ENCODE results near the gene KRT28. TPM values are rescaled to one million over a fixed set of nuclear protein-coding genes. Genes with fewer than 3 reads are reported as not detected.

The KRT28 gene
- total and polyA plus RNA-seq, 2 experiments from 2014 or later = not detected

DNA sequence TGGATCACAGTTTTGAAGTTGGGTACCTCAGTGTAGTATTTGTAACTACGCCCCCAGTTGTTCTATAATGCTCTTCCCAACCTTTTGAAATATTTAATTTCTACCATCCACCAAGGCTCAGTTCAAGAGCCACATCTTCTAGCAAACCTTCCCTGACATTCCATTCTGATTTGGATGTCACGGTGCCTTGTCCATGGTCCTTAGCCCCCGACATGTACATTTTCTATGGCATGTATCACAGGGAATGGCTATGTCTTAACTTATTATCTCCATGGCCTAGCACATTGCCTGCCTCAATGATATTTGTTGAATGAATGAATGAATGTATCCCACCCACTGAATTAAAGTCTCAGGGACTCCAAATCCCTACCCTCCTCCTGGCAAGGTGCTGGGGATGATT is 6.4 kb upstream of the KRT28 start:
- H2AFZ ChIP-seq = no peak overlapping the region
- DNase-seq (ENCODE audit: low spot score) (no peak), ATAC-seq (no peak)
- H3K79me2 ChIP-seq (replicated peaks; ENCODE audit: insufficient read depth) = no peaks in the 10 kb centered on the region
- no peaks in the 10 kb centered on the region for H3K36me3 Mint-ChIP-seq (ENCODE audit: low read depth)
- H3K4me2 ChIP-seq = no peak overlapping the region
- no peaks in the 10 kb centered on the region for H3K36me3 ChIP-seq (ENCODE audit: insufficient read depth)
- peaks cover 3% of the 10 kb centered on the region for H3K4me1 Mint-ChIP-seq
- H3K4me1 ChIP-seq (ENCODE audit: insufficient read depth) = no peaks in the 10 kb centered on the region
- no peaks in the 10 kb centered on the region for H4K20me1 ChIP-seq (replicated peaks; ENCODE audit: insufficient read depth)
- H3K27ac ChIP-seq (ENCODE audit: low read depth) = no peak overlapping the region
- H3K9me3 Mint-ChIP-seq = 0 out of 3 replicates have a peak, but pooled peaks cover 4% of the 10 kb centered on the region
- peaks cover 18% of the 10 kb centered on the region; the same call in 1 of the 2 replicates for H3K27me3 ChIP-seq (ENCODE audit: insufficient read depth)
- no peak overlapping the region for H3K27ac Mint-ChIP-seq
- no peak overlapping the region for H3K4me3 ChIP-seq
- TF ChIP-seq, protein P1, sequence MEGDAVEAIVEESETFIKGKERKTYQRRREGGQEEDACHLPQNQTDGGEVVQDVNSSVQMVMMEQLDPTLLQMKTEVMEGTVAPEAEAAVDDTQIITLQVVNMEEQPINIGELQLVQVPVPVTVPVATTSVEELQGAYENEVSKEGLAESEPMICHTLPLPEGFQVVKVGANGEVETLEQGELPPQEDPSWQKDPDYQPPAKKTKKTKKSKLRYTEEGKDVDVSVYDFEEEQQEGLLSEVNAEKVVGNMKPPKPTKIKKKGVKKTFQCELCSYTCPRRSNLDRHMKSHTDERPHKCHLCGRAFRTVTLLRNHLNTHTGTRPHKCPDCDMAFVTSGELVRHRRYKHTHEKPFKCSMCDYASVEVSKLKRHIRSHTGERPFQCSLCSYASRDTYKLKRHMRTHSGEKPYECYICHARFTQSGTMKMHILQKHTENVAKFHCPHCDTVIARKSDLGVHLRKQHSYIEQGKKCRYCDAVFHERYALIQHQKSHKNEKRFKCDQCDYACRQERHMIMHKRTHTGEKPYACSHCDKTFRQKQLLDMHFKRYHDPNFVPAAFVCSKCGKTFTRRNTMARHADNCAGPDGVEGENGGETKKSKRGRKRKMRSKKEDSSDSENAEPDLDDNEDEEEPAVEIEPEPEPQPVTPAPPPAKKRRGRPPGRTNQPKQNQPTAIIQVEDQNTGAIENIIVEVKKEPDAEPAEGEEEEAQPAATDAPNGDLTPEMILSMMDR (conservative IDR thresholded peaks at IDR 0.05; ENCODE audit: low read depth in 2 of 2) = no peak
- TF ChIP-seq, protein P2, sequence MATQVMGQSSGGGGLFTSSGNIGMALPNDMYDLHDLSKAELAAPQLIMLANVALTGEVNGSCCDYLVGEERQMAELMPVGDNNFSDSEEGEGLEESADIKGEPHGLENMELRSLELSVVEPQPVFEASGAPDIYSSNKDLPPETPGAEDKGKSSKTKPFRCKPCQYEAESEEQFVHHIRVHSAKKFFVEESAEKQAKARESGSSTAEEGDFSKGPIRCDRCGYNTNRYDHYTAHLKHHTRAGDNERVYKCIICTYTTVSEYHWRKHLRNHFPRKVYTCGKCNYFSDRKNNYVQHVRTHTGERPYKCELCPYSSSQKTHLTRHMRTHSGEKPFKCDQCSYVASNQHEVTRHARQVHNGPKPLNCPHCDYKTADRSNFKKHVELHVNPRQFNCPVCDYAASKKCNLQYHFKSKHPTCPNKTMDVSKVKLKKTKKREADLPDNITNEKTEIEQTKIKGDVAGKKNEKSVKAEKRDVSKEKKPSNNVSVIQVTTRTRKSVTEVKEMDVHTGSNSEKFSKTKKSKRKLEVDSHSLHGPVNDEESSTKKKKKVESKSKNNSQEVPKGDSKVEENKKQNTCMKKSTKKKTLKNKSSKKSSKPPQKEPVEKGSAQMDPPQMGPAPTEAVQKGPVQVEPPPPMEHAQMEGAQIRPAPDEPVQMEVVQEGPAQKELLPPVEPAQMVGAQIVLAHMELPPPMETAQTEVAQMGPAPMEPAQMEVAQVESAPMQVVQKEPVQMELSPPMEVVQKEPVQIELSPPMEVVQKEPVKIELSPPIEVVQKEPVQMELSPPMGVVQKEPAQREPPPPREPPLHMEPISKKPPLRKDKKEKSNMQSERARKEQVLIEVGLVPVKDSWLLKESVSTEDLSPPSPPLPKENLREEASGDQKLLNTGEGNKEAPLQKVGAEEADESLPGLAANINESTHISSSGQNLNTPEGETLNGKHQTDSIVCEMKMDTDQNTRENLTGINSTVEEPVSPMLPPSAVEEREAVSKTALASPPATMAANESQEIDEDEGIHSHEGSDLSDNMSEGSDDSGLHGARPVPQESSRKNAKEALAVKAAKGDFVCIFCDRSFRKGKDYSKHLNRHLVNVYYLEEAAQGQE (IDR thresholded peaks at IDR 0.05; ENCODE audit: unreplicated experiment) = peak; percentile 47
- no peaks in the 10 kb centered on the region for H3K27me3 Mint-ChIP-seq (ENCODE audit: insufficient read depth, low read depth, poor library complexity)
- no peaks in the 10 kb centered on the region for H3F3A ChIP-seq (replicated peaks; ENCODE audit: low read depth)
- no peaks in the 10 kb centered on the region for H3K9me2 ChIP-seq (ENCODE audit: insufficient read depth)
- H3K4me3 Mint-ChIP-seq = no peak overlapping the region

DNA sequence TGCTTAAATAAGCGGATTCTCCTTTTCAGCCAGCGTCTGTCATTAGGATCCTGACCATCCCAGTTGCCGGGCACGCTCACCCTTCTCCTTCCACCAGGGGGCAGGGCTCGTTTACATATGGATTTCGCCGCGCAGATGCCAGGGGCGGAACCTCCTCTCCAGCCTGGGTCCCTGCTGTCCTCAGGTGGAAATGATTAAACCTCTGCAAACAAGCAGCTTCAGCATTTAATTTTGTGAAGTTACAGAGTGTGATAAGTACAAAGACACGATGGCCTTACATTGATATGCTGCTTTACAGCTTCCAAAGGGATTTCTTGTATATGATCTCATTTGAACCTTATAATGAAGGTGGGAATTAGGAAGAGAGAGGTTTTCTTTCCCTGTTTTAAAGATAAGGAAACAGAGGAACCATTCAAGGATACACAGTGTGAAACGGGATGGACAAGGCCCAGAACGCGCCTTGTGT is 3.9 kb upstream of the KRT28 start:
- H3K27me3 Mint-ChIP-seq (ENCODE audit: insufficient read depth, low read depth, poor library complexity) = peaks cover 5% of the 10 kb centered on the region
- H3K4me3 Mint-ChIP-seq = no peak overlapping the region

More for the DNA sequence above, 3.9 kb upstream of the KRT28 start:
- no peaks in the 10 kb centered on the region for H3F3A ChIP-seq (replicated peaks; ENCODE audit: low read depth)
- no peaks in the 10 kb centered on the region for H3K36me3 ChIP-seq (ENCODE audit: insufficient read depth)
- no peaks in the 10 kb centered on the region for H3K79me2 ChIP-seq (replicated peaks; ENCODE audit: insufficient read depth)
- DNase-seq (ENCODE audit: low spot score) (peak; percentile 95), ATAC-seq (peak; percentile 99)
- no peaks in the 10 kb centered on the region for H4K20me1 ChIP-seq (replicated peaks; ENCODE audit: insufficient read depth)
- H3K27ac Mint-ChIP-seq = no peak overlapping the region
- no peak overlapping the region for H3K4me3 ChIP-seq
- H3K27ac ChIP-seq (ENCODE audit: low read depth) = no peak overlapping the region
- no peak overlapping the region for H3K4me2 ChIP-seq
- 0 out of 2 replicates have a peak, but pooled peaks cover 3% of the 10 kb centered on the region for H3K27me3 ChIP-seq (ENCODE audit: insufficient read depth)
- no peaks in the 10 kb centered on the region for H3K36me3 Mint-ChIP-seq (ENCODE audit: low read depth)
- no peak overlapping the region for H2AFZ ChIP-seq
- H3K9me3 Mint-ChIP-seq = 0 out of 3 replicates have a peak, but pooled peaks cover 4% of the 10 kb centered on the region
- H3K4me1 Mint-ChIP-seq = peaks cover 3% of the 10 kb centered on the region
- TF ChIP-seq STAT1 (IDR thresholded peaks at IDR 0.05; ENCODE audit: unreplicated experiment) = no peak
- TF ChIP-seq, protein P1 (conservative IDR thresholded peaks at IDR 0.05; ENCODE audit: low read depth in 2 of 2) = peak; percentile 90 to 91
- no peaks in the 10 kb centered on the region for H3K9me2 ChIP-seq (ENCODE audit: insufficient read depth)
- H3K4me1 ChIP-seq (ENCODE audit: insufficient read depth) = no peaks in the 10 kb centered on the region

Measured in GM23338 (cell line).